SK-N-SH (cell line): ENCODE measurements around the gene DIAPH2. TPM values are rescaled to one million over a fixed set of nuclear protein-coding genes. Genes with fewer than 3 reads are reported as not detected.

ENCODE experiments used
- CTCF ChIA-PET: fragments of 300-600, 350-600 bp; formaldehyde crosslinking; extraction: SDS; loops from one replicate; lab custom pipeline; 2021; lab: Yijun Ruan, JAX
- POLR2A ChIA-PET: fragments of 350-600 bp; sonication (Branson Sonifier 250); formaldehyde crosslinking; extraction: SDS; loops from one replicate; lab custom pipeline; 2020; ENCODE audit warnings: antibody characterized with exemption, inconsistent platforms; lab: Yijun Ruan, JAX
- DNase-seq: peaks from one replicate; pipeline ENCODE4 v3.0.0; 2012
- H2AFZ ChIP-seq: fragments of 200-600 bp; sonication (generic); 2 replicates; pipeline ENCODE4 v1.8.1; 2016; ENCODE audit warnings: antibody characterized with exemption, mild to moderate bottlenecking, low read depth
- H3F3A ChIP-seq: fragments of 200-600 bp; sonication (generic); replicated peaks from 2 replicates; pipeline ENCODE3; 2016; ENCODE audit warnings: antibody characterized with exemption, mild to moderate bottlenecking; ENCODE audit not compliant: insufficient read depth
- H3K27ac ChIP-seq, 2 experiments: fragments of 200-500 bp in 1 of 2; fragments of 200-600 bp in 1 of 2; sonication (Bioruptor generic) in 1 of 2; sonication (generic), shearing (Covaris generic) in 1 of 2; 2 replicates each; pipeline versions ENCODE4 v1.5.1 to v1.6.1; 2014 to 2016; ENCODE audit warnings: low read depth in 2 of 2, inconsistent platforms in 1 of 2, low read length in 1 of 2, mild to moderate bottlenecking in 1 of 2, mixed read lengths in 1 of 2
- H3K27me3 ChIP-seq: fragments of 200-600 bp; sonication (generic), shearing (Covaris generic); 2 replicates; pipeline ENCODE4 v1.6.1; 2016; ENCODE audit warnings: mixed run types; ENCODE audit not compliant: insufficient read depth
- H3K36me3 ChIP-seq, 2 experiments: fragments of 200-500 bp in 1 of 2; fragments of 200-600 bp in 1 of 2; sonication (Bioruptor generic) in 1 of 2; sonication (generic) in 1 of 2; replicated peaks in 1 of 2; 2 replicates each; pipeline versions ENCODE3 to v1.5.1; 2014 to 2016; ENCODE audit warnings: low read length in 1 of 2, mild to moderate bottlenecking in 1 of 2; ENCODE audit not compliant: insufficient read depth in 2 of 2, control insufficient read depth in 1 of 2
- H3K4me1 ChIP-seq, 2 experiments: fragments of 200-500 bp in 1 of 2; fragments of 200-600 bp in 1 of 2; sonication (Bioruptor generic) in 1 of 2; sonication (generic), shearing (Covaris generic) in 1 of 2; 2 replicates each; pipeline versions ENCODE4 v1.5.1 to v1.6.1; 2014 to 2016; ENCODE audit warnings: low read depth in 1 of 2, low read length in 1 of 2, mixed run types in 1 of 2; ENCODE audit not compliant: insufficient read depth in 2 of 2, control insufficient read depth in 1 of 2
- H3K4me2 ChIP-seq: fragments of 200-600 bp; sonication (generic), shearing (Covaris generic); 2 replicates; pipeline ENCODE4 v1.6.1; 2017; ENCODE audit warnings: mixed run types
- H3K4me3 ChIP-seq, 2 experiments: fragments of 200-500 bp in 1 of 2; fragments of 200-600 bp in 1 of 2; sonication (Bioruptor generic) in 1 of 2; sonication (generic), shearing (Covaris generic) in 1 of 2; 2 replicates each; pipeline versions ENCODE4 v1.5.1 to v1.8.1; 2014 to 2016; ENCODE audit warnings: low read depth in 2 of 2, inconsistent platforms in 1 of 2, low read length in 1 of 2, mild to moderate bottlenecking in 1 of 2, mixed read lengths in 1 of 2, moderate library complexity in 1 of 2
- H3K79me2 ChIP-seq: fragments of 200-600 bp; sonication (generic); 2 replicates; pipeline ENCODE4 v1.8.1; 2017; ENCODE audit warnings: mild to moderate bottlenecking; ENCODE audit not compliant: insufficient read depth
- H3K9ac ChIP-seq: fragments of 200-600 bp; sonication (generic); 2 replicates; pipeline ENCODE4 v1.6.1; 2017; ENCODE audit warnings: mixed run types
- H3K9me2 ChIP-seq: fragments of 200-600 bp; sonication (generic); 2 replicates; pipeline ENCODE4 v1.6.1; 2017; ENCODE audit warnings: mixed run types
- H3K9me3 ChIP-seq: fragments of 200-600 bp; sonication (generic); 2 replicates; pipeline ENCODE4 v1.6.1; 2017; ENCODE audit warnings: mixed run types, mild to moderate bottlenecking, moderate library complexity
- H4K20me1 ChIP-seq: fragments of 200-600 bp; sonication (generic); 2 replicates; pipeline ENCODE4 v1.6.1; 2017; ENCODE audit warnings: mild to moderate bottlenecking, mixed run types; ENCODE audit not compliant: insufficient read depth
- CTCF ChIP-seq: fragments of 200-600 bp; sonication (generic); IDR thresholded peaks from 2 replicates; pipeline ENCODE4 v1.6.1; 2017; ENCODE audit warnings: antibody characterized with exemption, mild to moderate bottlenecking, moderate library complexity
- FOSL2 ChIP-seq: IDR thresholded peaks from 2 replicates; pipeline ENCODE4 v1.4.0; 2012; ENCODE audit warnings: low read depth, mild to moderate bottlenecking, moderate library complexity, borderline replicate concordance
- FOXJ3 ChIP-seq: sonication (generic); formaldehyde crosslinking; IDR thresholded peaks from 2 replicates; pipeline ENCODE4 v1.5.1; 2020; ENCODE audit warnings: mild to moderate bottlenecking, missing genetic modification reagents
- GABPA ChIP-seq: IDR thresholded peaks from 2 replicates; pipeline ENCODE4 v1.4.0; 2012; ENCODE audit warnings: low read depth, mild to moderate bottlenecking
- GATA2 ChIP-seq: sonication (generic); formaldehyde crosslinking; IDR thresholded peaks from 2 replicates; pipeline ENCODE4 v1.5.0; 2020; ENCODE audit warnings: mild to moderate bottlenecking, missing genetic modification reagents
- IRF3 ChIP-seq: fragments of 150-350 bp; IDR thresholded peaks from 2 replicates; pipeline ENCODE4 v1.6.1; 2016; ENCODE audit warnings: mild to moderate bottlenecking, low read depth, low read length
- JUND ChIP-seq: IDR thresholded peaks from 2 replicates; pipeline ENCODE4 v1.4.0; 2012
- MEF2A ChIP-seq: IDR thresholded peaks from 2 replicates; pipeline ENCODE4 v1.4.0; 2012; ENCODE audit warnings: low read depth, borderline replicate concordance
- MXI1 ChIP-seq: IDR thresholded peaks from 2 replicates; pipeline ENCODE4 v1.6.1; 2012; ENCODE audit warnings: mild to moderate bottlenecking, low read depth, low read length, improper control_type of control experiment
- NFIC ChIP-seq: IDR thresholded peaks from 2 replicates; pipeline ENCODE4 v1.4.0; 2012; ENCODE audit warnings: borderline replicate concordance
- POLR2AphosphoS5 ChIP-seq: IDR thresholded peaks from 2 replicates; pipeline ENCODE4 v1.6.1; 2012; ENCODE audit warnings: low read depth, low read length
- RAD21 ChIP-seq: IDR thresholded peaks from 2 replicates; pipeline ENCODE4 v1.6.1; 2012; ENCODE audit warnings: mild to moderate bottlenecking, low read length
- RFX5 ChIP-seq: IDR thresholded peaks from 2 replicates; pipeline ENCODE4 v1.6.1; 2012; ENCODE audit warnings: mild to moderate bottlenecking, improper control_type of control experiment, low read length
- TAF1 ChIP-seq: IDR thresholded peaks from 2 replicates; pipeline ENCODE4 v1.6.1; 2012; ENCODE audit warnings: low read depth, mild to moderate bottlenecking, low read length, moderate library complexity, borderline replicate concordance
- USF1 ChIP-seq: IDR thresholded peaks from 2 replicates; pipeline ENCODE4 v1.4.0; 2012; ENCODE audit warnings: low read depth, borderline replicate concordance
- YY1 ChIP-seq: IDR thresholded peaks from 2 replicates; pipeline ENCODE4 v1.4.0; 2012; ENCODE audit warnings: low read depth, mild to moderate bottlenecking
- ZBTB33 ChIP-seq: IDR thresholded peaks from 2 replicates; pipeline ENCODE4 v1.4.0; 2012; ENCODE audit warnings: low read depth, borderline replicate concordance
- WGBS: methylation state at CpG from one replicate; pipeline ENCODE4 v1.1.6; 2017; ENCODE audit warnings: low lambda C conversion rate; 5-methylcytosine and 5-hydroxymethylcytosine counted together
- polyA plus RNA-seq, 3 experiments: library from polyadenylated mRNA; depleted of rRNA; stranded (reverse); fragments of >200 nt; gene quantifications; 2 replicates each; pipeline ENCODE4 v1.2.3, GENCODE V29; 2012

Gene DIAPH2
- polyA plus RNA-seq, 1 of the 3 experiments (the other 2 are of a cell fraction): 1.1 TPM

- TF ChIP-seq RAD21 (no peak), GABPA (no peak), YY1 (no peak), FOXJ3 (no peak), JUND (no peak), RFX5 (no peak), IRF3 (no peak), FOSL2 (no peak), MXI1 (no peak), USF1 (no peak), NFIC (no peak), MEF2A (no peak), CTCF (no peak), POLR2AphosphoS5 (no peak), ZBTB33 (no peak), TAF1 (no peak), GATA2 (CRISPR knock-in tag) (no peak)
- POLR2A ChIA-PET: no interaction called here
- H2AFZ ChIP-seq: no peak overlapping the region
- DNase-seq: no peak
- H3K9ac ChIP-seq: no peak overlapping the region
- H3K4me1 ChIP-seq: no peaks in the 10 kb centered on the region
- no peak overlapping the region for H3K27ac ChIP-seq
- no peaks in the 10 kb centered on the region for H3K36me3 ChIP-seq
- 54% methylated on average over 4 of the region's 4 CpGs for WGBS
- H3F3A ChIP-seq: no peaks in the 10 kb centered on the region
- no peak overlapping the region for H3K4me3 ChIP-seq
- no peaks in the 10 kb centered on the region for H3K79me2 ChIP-seq
- H4K20me1 ChIP-seq: no peaks in the 10 kb centered on the region
- no peaks in the 10 kb centered on the region for H3K9me2 ChIP-seq
- no peaks in the 10 kb centered on the region for H3K9me3 ChIP-seq
- H3K4me2 ChIP-seq: no peak overlapping the region
- H3K27me3 ChIP-seq: no peaks in the 10 kb centered on the region
- CTCF ChIA-PET: interaction anchor here (0.6 kb wide), 1 partner anchor 42 kb away, joined by 3 read pairs; no protein-coding TSS in a partner anchor
Measured at GRCh38 chrX:97060020-97060419, 375.4 kb downstream of the DIAPH2 start.
